Measurements from ENCODE around the gene ZNF358. TPM values are rescaled to one million over a fixed set of nuclear protein-coding genes. Genes with fewer than 3 reads are reported as not detected.

ZNF358 gene
- total RNA-seq, 4 donors from 2014 or later, result 95.4 to 168 (median 137) TPM

DNA sequence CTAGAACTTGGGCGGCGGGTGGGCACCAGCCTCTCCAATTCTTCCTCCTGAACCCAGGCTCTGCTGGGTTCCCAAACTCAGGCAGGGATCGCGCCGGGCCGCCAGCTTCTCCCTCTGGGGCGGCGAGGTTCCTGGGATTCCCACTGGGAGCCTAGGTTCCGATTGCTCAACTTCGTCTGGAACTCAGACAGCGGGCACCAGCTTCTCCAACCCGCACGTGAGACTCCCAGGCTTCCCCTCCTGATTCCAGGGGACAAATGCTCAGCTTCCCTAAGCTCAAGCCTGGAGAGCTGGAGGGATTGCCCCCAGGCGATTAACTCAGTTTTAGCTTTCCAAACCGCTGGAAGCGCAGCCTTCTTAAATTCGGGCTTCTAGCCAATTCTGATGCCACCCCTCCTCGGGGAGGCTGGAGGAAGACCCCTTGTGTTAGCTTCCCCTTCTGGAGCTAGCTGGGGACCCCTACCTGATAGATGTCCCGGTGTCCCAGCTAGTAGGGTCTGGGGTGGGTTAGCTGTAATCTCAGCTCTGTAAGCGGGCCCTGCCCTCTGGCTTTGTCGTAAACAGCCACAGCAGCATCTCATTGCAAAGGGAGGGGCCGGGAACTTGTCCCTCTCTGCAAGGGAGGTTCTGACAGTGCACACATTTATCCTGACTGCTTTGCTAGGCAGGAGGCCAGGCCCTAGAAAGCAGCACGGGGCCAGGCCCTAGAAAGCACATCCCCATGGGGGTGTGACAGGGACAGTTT is 7.2 kb downstream of the ZNF358 start:
- intact Hi-C loops (cut with DNase I), result loop anchor here (5.0 kb wide), 1 partner anchor 36 kb away; the partner anchor contains the start of gene PEX11G
- no peak for DNase-seq (ENCODE audit: extremely low spot score)
- H3K27ac ChIP-seq (replicated peaks in 1 of 4), result peak overlapping the region; percentile 66 to 80 (median 72)
- no peaks in the 10 kb centered on the region for H3K27me3 ChIP-seq
- no peaks in the 10 kb centered on the region for H3K9me3 ChIP-seq
- peaks cover 30 to 61% (median 50%) of the 10 kb centered on the region in 4 donors for H3K36me3 ChIP-seq
- WGBS, result 8% methylated on average over 16 of the region's 23 CpGs
- TF ChIP-seq POLR2AphosphoS5 (IDR thresholded peaks at IDR 0.05), result no peak
- TF ChIP-seq, protein P1, sequence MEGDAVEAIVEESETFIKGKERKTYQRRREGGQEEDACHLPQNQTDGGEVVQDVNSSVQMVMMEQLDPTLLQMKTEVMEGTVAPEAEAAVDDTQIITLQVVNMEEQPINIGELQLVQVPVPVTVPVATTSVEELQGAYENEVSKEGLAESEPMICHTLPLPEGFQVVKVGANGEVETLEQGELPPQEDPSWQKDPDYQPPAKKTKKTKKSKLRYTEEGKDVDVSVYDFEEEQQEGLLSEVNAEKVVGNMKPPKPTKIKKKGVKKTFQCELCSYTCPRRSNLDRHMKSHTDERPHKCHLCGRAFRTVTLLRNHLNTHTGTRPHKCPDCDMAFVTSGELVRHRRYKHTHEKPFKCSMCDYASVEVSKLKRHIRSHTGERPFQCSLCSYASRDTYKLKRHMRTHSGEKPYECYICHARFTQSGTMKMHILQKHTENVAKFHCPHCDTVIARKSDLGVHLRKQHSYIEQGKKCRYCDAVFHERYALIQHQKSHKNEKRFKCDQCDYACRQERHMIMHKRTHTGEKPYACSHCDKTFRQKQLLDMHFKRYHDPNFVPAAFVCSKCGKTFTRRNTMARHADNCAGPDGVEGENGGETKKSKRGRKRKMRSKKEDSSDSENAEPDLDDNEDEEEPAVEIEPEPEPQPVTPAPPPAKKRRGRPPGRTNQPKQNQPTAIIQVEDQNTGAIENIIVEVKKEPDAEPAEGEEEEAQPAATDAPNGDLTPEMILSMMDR (IDR thresholded peaks at IDR 0.05), result no peak
- TF ChIP-seq POLR2A (IDR thresholded peaks at IDR 0.05; ENCODE audit: low read depth), result no peak
- no peak for TF ChIP-seq EP300 (IDR thresholded peaks at IDR 0.05)
- H3K4me1 ChIP-seq, result peaks cover 15 to 47% (median 31%) of the 10 kb centered on the region in 4 donors
- peak overlapping the region; percentile 70 to 95 (median 83) for H3K4me3 ChIP-seq

DNA sequence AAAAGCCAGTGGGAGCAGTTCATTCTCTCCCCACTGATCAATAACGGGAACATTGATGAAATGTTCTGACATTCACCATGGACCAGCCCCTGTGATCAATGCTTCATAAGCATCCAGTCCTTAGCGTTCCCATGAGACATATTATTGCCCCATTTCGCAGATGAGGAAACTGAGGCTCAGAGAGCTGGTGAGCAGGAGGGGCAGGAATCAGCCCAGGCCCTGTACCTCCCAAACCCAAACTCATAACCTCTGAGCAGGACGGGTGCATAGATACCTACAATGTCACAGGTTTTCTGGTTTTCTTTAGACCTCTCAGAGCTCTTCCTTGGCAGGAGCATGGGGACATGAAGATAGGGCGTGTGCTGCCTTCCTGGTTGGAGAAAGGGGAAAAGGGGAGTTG is 8.6 kb downstream of the ZNF358 start:
- H3K27ac ChIP-seq (replicated peaks in 1 of 4), result no peak overlapping the region
- intact Hi-C loops (cut with DNase I), result loop anchor here (5.0 kb wide), 1 partner anchor 37 kb away; the partner anchor contains the start of gene PEX11G
- H3K4me3 ChIP-seq, result no peak overlapping the region
- H3K9me3 ChIP-seq, result no peaks in the 10 kb centered on the region
- WGBS, result 95% methylated on average over 4 of the region's 5 CpGs
- peaks cover 32 to 68% (median 59%) of the 10 kb centered on the region in 4 donors for H3K36me3 ChIP-seq
- DNase-seq (ENCODE audit: extremely low spot score), result no peak
- H3K4me1 ChIP-seq, result peaks cover 15 to 46% (median 29%) of the 10 kb centered on the region in 4 donors
- TF ChIP-seq POLR2A (IDR thresholded peaks at IDR 0.05; ENCODE audit: low read depth) (no peak), POLR2AphosphoS5 (IDR thresholded peaks at IDR 0.05) (no peak), EP300 (IDR thresholded peaks at IDR 0.05) (no peak)
- TF ChIP-seq, protein P1 (IDR thresholded peaks at IDR 0.05), result no peak
- H3K27me3 ChIP-seq, result no peaks in the 10 kb centered on the region

DNA sequence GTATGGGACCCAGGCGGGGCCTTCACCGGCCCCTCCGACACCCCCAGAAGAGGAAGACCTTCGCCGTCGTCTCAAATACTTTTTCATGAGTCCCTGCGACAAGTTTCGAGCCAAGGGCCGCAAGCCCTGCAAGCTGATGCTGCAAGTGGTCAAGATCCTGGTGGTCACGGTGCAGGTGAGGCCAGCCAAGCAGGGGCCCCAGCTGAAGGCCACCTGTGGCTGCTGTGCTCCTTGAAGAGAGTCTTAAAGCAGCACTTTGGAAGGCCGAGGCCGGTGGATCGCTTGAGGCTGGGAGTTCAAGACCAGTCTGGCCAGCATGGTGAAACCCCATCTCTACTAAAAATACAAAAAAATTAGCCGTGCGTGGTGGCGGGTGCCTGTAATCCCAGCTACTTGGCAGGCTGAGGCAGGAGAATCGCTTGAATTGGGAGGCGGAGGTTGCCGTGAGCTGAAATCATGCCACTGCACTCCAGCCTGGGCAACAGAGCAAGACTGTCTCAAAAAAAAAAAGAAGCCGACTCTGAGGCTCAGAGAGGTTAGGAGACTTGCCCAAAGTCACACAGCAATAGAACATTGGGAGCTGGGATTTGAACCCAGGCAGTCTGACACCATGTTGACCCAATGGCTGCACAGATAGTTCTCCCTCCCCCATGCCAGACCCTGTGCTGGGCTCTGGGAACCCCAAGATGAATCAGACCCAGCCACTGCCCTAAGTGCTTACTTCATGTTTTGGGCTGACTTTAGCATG is 9.3 kb downstream of the ZNF358 start:
- WGBS, result 92% methylated on average over 17 of the region's 20 CpGs
- intact Hi-C loops (cut with DNase I), result loop anchor here (5.0 kb wide), 1 partner anchor 38 kb away; the partner anchor contains the start of gene PEX11G

DNA sequence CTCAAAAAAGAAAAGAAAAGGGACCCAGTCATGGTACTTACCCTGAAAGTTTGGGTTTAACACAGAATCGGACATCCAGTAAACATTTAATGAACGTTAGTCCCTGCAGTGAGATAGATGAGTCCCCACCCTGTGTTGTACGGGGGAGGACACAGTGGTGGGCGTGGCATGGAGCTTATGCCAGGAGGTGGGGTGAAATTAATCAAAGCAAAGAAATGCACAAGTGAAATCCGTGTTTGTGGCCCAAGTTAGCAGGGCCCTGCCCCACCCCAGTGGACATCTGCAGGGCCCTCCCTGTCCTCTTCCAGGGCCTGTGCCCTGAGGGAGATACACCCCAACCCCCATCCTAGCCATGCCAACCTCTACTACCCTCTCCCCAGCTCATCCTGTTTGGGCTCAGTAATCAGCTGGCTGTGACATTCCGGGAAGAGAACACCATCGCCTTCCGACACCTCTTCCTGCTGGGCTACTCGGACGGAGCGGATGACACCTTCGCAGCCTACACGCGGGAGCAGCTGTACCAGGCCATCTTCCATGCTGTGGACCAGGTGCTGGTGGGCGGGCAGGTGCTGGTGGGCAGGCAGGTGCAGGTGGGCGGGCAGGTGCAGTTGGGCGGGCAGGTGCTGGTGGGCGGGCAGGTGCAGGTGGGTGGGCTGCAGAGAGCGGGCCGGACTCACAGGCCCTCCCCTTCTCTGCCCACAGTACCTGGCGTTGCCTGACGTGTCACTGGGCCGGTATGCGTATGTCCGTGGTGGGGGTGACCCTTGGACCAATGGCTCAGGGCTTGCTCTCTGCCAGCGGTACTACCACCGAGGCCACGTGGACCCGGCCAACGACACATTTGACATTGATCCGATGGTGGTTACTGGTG is 10.4 kb downstream of the ZNF358 start:
- intact Hi-C loops (cut with DNase I), result no loop called here
- no peak overlapping the region for H3K4me3 ChIP-seq
- H3K27ac ChIP-seq (replicated peaks in 1 of 4), result no peak overlapping the region
- H3K9me3 ChIP-seq, result no peaks in the 10 kb centered on the region
- H3K4me1 ChIP-seq, result peaks cover 15 to 46% (median 28%) of the 10 kb centered on the region in 4 donors
- H3K27me3 ChIP-seq, result no peaks in the 10 kb centered on the region
- no peak for DNase-seq (ENCODE audit: extremely low spot score)
- WGBS, result 82% methylated on average over 14 of the region's 31 CpGs
- H3K36me3 ChIP-seq, result peaks cover 23 to 72% (median 63%) of the 10 kb centered on the region in 4 donors
- TF ChIP-seq POLR2AphosphoS5 (IDR thresholded peaks at IDR 0.05), result no peak
- TF ChIP-seq POLR2A (IDR thresholded peaks at IDR 0.05; ENCODE audit: low read depth), result no peak
- TF ChIP-seq EP300 (IDR thresholded peaks at IDR 0.05), result no peak
- TF ChIP-seq, protein P1 (IDR thresholded peaks at IDR 0.05), result no peak

More for the DNA sequence above, 9.3 kb downstream of the ZNF358 start:
- no peak overlapping the region for H3K27ac ChIP-seq (replicated peaks in 1 of 4)
- DNase-seq (ENCODE audit: extremely low spot score), result no peak
- H3K27me3 ChIP-seq, result no peaks in the 10 kb centered on the region
- H3K4me3 ChIP-seq, result no peak overlapping the region
- peaks cover 15 to 46% (median 29%) of the 10 kb centered on the region in 4 donors for H3K4me1 ChIP-seq
- TF ChIP-seq POLR2AphosphoS5 (IDR thresholded peaks at IDR 0.05) (no peak), EP300 (IDR thresholded peaks at IDR 0.05) (no peak), POLR2A (IDR thresholded peaks at IDR 0.05; ENCODE audit: low read depth) (no peak)
- TF ChIP-seq, protein P1 (IDR thresholded peaks at IDR 0.05), result no peak
- peaks cover 25 to 68% (median 59%) of the 10 kb centered on the region in 4 donors for H3K36me3 ChIP-seq
- H3K9me3 ChIP-seq, result no peaks in the 10 kb centered on the region

Measured in esophagus muscularis mucosa (tissue), 4 donors.